Sigmoid colon (tissue), 4 donors: ENCODE results near the gene GAST.

Source experiments
- EP300 ChIP-seq, 4 donors: sonication (generic); formaldehyde crosslinking; IDR thresholded peaks; one replicate each; pipeline ENCODE4 v1.6.1; 2017; ENCODE audit warnings: antibody characterized with exemption in 4 of 4
- POLR2A ChIP-seq, 2 donors: fragments of 450-650 bp; IDR thresholded peaks; one replicate each; pipeline ENCODE4 v1.6.1; 2016; ENCODE audit warnings: antibody characterized with exemption in 2 of 2, mild to moderate bottlenecking in 2 of 2, moderate library complexity in 2 of 2
- POLR2AphosphoS5 ChIP-seq, 4 donors: sonication (generic); formaldehyde crosslinking; IDR thresholded peaks; one replicate each; pipeline ENCODE4 v1.6.1; 2017; ENCODE audit warnings: antibody characterized with exemption in 4 of 4
- TF ChIP-seq, protein P1 (sequence below), 4 experiments: fragments of 450-650 bp in 3 of 4; fragments of 200-600 bp in 1 of 4; IDR thresholded peaks; one replicate each; pipeline ENCODE4 v1.5.1; 2016 to 2019; ENCODE audit warnings: antibody characterized with exemption in 4 of 4, mild to moderate bottlenecking in 3 of 4, moderate library complexity in 2 of 4

- TF ChIP-seq EP300 (IDR thresholded peaks at IDR 0.05) (no peak), POLR2AphosphoS5 (IDR thresholded peaks at IDR 0.05) (no peak), POLR2A (IDR thresholded peaks at IDR 0.05) (no peak)
- TF ChIP-seq, protein P1, sequence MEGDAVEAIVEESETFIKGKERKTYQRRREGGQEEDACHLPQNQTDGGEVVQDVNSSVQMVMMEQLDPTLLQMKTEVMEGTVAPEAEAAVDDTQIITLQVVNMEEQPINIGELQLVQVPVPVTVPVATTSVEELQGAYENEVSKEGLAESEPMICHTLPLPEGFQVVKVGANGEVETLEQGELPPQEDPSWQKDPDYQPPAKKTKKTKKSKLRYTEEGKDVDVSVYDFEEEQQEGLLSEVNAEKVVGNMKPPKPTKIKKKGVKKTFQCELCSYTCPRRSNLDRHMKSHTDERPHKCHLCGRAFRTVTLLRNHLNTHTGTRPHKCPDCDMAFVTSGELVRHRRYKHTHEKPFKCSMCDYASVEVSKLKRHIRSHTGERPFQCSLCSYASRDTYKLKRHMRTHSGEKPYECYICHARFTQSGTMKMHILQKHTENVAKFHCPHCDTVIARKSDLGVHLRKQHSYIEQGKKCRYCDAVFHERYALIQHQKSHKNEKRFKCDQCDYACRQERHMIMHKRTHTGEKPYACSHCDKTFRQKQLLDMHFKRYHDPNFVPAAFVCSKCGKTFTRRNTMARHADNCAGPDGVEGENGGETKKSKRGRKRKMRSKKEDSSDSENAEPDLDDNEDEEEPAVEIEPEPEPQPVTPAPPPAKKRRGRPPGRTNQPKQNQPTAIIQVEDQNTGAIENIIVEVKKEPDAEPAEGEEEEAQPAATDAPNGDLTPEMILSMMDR (IDR thresholded peaks at IDR 0.05), result no peak
These were observed at the start of gene GAST for GRCh38 chr17:41711669-41712400.
